ENCODE data around the gene NEURL1. TPM values are rescaled to one million over a fixed set of nuclear protein-coding genes. Genes with fewer than 3 reads are reported as not detected.
A peak's percentile ranks its signal among the peaks of the same experiment; 100 is the strongest.

The NEURL1 gene
- total and polyA plus RNA-seq, 2 experiments from 2014 or later, result 2.7 to 3.5 TPM

DNA sequence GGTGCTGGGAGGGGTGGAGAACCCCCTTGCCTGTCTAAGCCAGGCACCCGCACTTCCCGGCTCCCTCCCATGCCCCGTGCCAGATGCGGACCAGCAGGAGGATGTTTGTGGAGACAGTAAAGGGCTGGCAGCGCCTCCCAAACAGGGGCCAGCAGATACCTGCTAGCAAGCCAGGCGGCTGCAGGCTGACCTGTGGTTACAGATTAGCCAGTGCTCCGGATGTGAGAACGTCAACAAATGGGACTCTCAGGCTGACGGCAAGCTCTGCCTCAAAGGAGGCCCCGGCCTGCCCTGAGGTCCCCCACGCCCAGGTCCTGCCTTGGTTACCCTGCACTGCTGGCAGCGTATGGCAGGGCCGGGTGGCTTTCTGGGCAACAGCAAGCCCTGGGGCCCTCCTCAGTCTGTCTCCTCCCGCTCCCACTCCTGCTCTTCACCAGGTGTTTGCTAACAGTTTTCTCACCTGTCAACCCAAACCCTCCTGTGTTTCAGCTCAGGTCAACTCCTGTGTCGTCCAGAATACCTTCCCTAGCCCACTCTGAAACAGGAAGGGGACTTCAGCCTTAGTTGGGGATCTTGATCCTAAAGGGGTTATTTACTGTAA, 85.4 kb downstream of the NEURL1 start:
- TF ChIP-seq, protein P1, sequence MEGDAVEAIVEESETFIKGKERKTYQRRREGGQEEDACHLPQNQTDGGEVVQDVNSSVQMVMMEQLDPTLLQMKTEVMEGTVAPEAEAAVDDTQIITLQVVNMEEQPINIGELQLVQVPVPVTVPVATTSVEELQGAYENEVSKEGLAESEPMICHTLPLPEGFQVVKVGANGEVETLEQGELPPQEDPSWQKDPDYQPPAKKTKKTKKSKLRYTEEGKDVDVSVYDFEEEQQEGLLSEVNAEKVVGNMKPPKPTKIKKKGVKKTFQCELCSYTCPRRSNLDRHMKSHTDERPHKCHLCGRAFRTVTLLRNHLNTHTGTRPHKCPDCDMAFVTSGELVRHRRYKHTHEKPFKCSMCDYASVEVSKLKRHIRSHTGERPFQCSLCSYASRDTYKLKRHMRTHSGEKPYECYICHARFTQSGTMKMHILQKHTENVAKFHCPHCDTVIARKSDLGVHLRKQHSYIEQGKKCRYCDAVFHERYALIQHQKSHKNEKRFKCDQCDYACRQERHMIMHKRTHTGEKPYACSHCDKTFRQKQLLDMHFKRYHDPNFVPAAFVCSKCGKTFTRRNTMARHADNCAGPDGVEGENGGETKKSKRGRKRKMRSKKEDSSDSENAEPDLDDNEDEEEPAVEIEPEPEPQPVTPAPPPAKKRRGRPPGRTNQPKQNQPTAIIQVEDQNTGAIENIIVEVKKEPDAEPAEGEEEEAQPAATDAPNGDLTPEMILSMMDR (IDR thresholded peaks at IDR 0.05; ENCODE audit: low read depth, low read length), result no peak
- Histone ChIP-seq H3K27ac (no peak overlapping the region), H3K4me1 (ENCODE audit: low read depth) (peaks cover 14% of the 10 kb centered on the region), H3K9me3 (ENCODE audit: low read depth) (no peaks in the 10 kb centered on the region), H3K36me3 (no peaks in the 10 kb centered on the region), H3K27me3 (no peaks in the 10 kb centered on the region), H3K4me3 (no peak overlapping the region)
- no peak for DNase-seq (ENCODE audit: low read depth in 1 of 2, low spot score in 1 of 2)

DNA sequence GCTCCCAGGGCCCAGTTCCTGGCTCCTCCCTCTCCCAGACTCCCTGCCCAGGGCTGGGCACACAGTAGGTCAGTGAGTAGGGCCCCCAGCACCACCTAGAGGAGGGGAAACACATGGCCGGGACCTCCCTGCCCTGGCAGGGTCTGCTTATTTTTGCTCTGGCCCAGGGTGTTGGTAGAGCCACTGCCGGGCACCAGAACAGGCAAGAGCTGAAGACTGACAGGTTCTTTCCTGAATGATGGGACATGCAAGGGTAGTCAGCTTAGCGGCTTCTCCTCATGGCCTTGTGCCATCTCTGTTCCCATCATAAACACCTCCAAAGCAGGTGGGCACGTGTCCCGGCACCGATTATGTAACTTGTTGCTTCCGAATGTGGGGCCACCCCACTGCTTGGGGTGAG, 86.5 kb downstream of the NEURL1 start:
- no peak overlapping the region for H3K27ac ChIP-seq
- no peaks in the 10 kb centered on the region for H3K27me3 ChIP-seq
- H3K36me3 ChIP-seq, result no peaks in the 10 kb centered on the region
- TF ChIP-seq, protein P1 (IDR thresholded peaks at IDR 0.05; ENCODE audit: low read depth, low read length), result no peak
- no peaks in the 10 kb centered on the region for H3K9me3 ChIP-seq (ENCODE audit: low read depth)
- H3K4me3 ChIP-seq, result no peak overlapping the region
- no peak for DNase-seq (ENCODE audit: low read depth in 1 of 2, low spot score in 1 of 2)
- H3K4me1 ChIP-seq (ENCODE audit: low read depth), result peaks cover 14% of the 10 kb centered on the region

DNA sequence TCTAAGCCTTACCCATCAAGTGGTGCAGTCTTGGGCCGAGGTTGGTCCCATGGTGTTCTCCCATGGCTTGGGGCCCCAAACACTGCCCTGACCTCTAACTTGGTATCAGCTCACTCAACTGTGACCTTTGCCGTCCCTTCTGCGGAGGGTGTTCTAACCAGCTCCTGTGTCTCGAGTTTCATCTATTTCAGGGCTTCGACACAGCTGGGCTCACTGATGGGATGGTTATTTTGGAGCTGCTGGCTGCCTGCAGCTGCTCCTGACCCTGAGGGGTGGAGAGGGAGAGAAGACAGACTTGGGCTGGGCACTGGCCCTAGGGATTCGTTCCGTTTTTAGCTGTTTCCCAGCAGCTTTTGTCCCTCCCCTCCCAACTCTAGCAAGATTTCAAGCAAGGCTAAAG, 86.9 kb downstream of the NEURL1 start:
- peaks cover 14% of the 10 kb centered on the region for H3K4me1 ChIP-seq (ENCODE audit: low read depth)
- no peaks in the 10 kb centered on the region for H3K27me3 ChIP-seq
- TF ChIP-seq, protein P1 (IDR thresholded peaks at IDR 0.05; ENCODE audit: low read depth, low read length), result no peak
- H3K36me3 ChIP-seq, result no peaks in the 10 kb centered on the region
- DNase-seq (ENCODE audit: low read depth in 1 of 2, low spot score in 1 of 2), result peak in 1 of 2 donors; percentile 52
- peak overlapping the region; percentile 52 for H3K27ac ChIP-seq
- no peaks in the 10 kb centered on the region for H3K9me3 ChIP-seq (ENCODE audit: low read depth)
- no peak overlapping the region for H3K4me3 ChIP-seq

DNA sequence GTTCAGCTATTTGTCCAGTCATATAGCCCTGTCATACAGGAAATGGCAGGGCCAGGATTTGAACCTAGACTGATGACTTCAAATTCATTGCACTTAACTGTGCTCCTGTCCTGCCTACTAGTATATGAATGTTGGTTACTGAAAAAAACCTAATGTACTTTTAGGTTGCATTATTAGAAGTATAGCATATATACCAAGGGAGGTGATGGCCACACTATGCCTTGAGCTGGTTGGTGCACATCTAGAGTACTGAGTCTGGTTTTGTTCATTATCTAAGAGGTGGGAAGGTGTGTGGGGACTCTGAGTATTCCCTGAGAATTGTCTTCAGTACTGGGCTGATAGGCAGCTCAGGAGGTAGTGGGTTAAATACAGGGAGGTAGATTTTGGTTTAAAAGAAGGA, 88.0 kb downstream of the NEURL1 start:
- no peak overlapping the region for H3K4me3 ChIP-seq
- H3K27me3 ChIP-seq, result no peaks in the 10 kb centered on the region
- peak overlapping the region; percentile 52 for H3K27ac ChIP-seq
- H3K9me3 ChIP-seq (ENCODE audit: low read depth), result no peaks in the 10 kb centered on the region
- no peaks in the 10 kb centered on the region for H3K36me3 ChIP-seq
- H3K4me1 ChIP-seq (ENCODE audit: low read depth), result peaks cover 14% of the 10 kb centered on the region
- TF ChIP-seq, protein P1 (IDR thresholded peaks at IDR 0.05; ENCODE audit: low read depth, low read length), result no peak
- DNase-seq (ENCODE audit: low read depth in 1 of 2, low spot score in 1 of 2), result no peak

DNA sequence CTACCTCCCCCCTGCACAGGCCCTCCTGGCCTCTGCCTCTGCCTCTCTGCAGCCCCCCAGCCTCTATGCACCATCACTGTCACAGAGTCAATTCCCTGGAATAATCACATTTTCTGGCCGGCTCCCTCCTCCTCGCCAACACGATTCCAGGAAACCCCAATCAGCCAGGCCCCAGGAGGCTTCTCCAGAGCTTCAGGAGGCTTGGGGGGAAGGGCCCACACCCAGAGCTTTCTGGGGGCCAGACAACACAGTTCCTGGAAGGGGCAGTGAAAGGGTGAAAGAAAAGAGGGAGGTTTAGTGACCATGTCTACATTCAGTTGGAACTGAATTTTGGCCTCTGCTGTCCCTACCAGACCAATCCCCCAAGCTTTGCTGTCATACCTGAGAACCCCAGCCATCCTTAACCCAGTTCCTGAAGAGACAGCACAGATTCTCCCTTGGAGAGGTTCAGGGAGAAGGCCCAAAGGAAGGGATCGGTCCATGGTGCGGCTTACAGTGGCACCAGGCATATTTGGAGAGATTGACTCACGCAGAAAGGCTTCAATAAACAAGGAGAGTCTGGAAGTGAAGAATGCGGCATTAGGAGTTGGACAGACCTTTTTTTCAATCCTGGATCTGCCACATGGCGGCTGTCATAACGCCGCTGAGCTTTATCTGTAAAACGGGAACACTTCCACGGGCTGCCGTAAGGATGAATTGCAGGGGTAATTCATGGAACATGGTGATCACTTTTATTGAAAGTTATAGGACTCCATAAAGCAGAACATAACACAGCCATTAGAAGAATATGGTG, 89.0 kb downstream of the NEURL1 start:
- Histone ChIP-seq H3K27ac (no peak overlapping the region), H3K9me3 (ENCODE audit: low read depth) (no peaks in the 10 kb centered on the region), H3K4me1 (ENCODE audit: low read depth) (peaks cover 14% of the 10 kb centered on the region), H3K36me3 (no peaks in the 10 kb centered on the region), H3K4me3 (no peak overlapping the region), H3K27me3 (no peaks in the 10 kb centered on the region)
- no peak for DNase-seq (ENCODE audit: low read depth in 1 of 2, low spot score in 1 of 2)
- TF ChIP-seq, protein P1 (IDR thresholded peaks at IDR 0.05; ENCODE audit: low read depth, low read length), result no peak

Data from cardiac muscle cell (in vitro differentiated cells and primary cell).